GM15510 (cell line): Measurements from ENCODE around the gene LSP1.
A peak's percentile ranks its signal among the peaks of the same experiment; 100 is the strongest.

Experiments
- POLR2A ChIP-seq: IDR thresholded peaks from 3 replicates; pipeline ENCODE4 v1.6.1; 2011; ENCODE audit warnings: borderline replicate concordance; ENCODE audit not compliant: insufficient read length; ENCODE audit errors: extremely low read depth

Gene LSP1

GRCh38 chr11:1852877-1853276 is at the start of gene LSP1:
TSS of gene LSP1 (plus strand) at chr11:1853084. CDS start at chr11:1853145, 61 bp downstream.
- peak; percentile 74 for TF ChIP-seq POLR2A

GRCh38 chr11:1803246-1803645 is 49.6 kb upstream of the LSP1 start:
- no peak for TF ChIP-seq POLR2A

- no peak for TF ChIP-seq POLR2A
Observed at GRCh38 chr11:1805525-1805924, 47.4 kb upstream of the LSP1 start.

- TF ChIP-seq POLR2A, result no peak
Observed at GRCh38 chr11:1807264-1807995, 45.5 kb upstream of the LSP1 start.

- no peak for TF ChIP-seq POLR2A
Observed at GRCh38 chr11:1810761-1811160, 42.1 kb upstream of the LSP1 start.

GRCh38 chr11:1812274-1812673 is 40.6 kb upstream of the LSP1 start:
- TF ChIP-seq POLR2A, result no peak

GRCh38 chr11:1812801-1813200 is 40.1 kb upstream of the LSP1 start:
- TF ChIP-seq POLR2A, result no peak

- no peak for TF ChIP-seq POLR2A
Observed at GRCh38 chr11:1814691-1815090, 38.2 kb upstream of the LSP1 start.

GRCh38 chr11:1815311-1815710 is 37.6 kb upstream of the LSP1 start:
- no peak for TF ChIP-seq POLR2A

- no peak for TF ChIP-seq POLR2A
Observed at GRCh38 chr11:1815751-1816150, 37.1 kb upstream of the LSP1 start.

GRCh38 chr11:1817000-1817399 is 35.9 kb upstream of the LSP1 start:
- no peak for TF ChIP-seq POLR2A

GRCh38 chr11:1817511-1817910 is 35.4 kb upstream of the LSP1 start:
- TF ChIP-seq POLR2A, result no peak

GRCh38 chr11:1819074-1819473 is 33.8 kb upstream of the LSP1 start:
- TF ChIP-seq POLR2A, result no peak

- no peak for TF ChIP-seq POLR2A
Observed at GRCh38 chr11:1820463-1821325, 32.2 kb upstream of the LSP1 start.

- TF ChIP-seq POLR2A, result no peak
Observed at GRCh38 chr11:1821562-1821961, 31.3 kb upstream of the LSP1 start.
